ENCODE results near the gene DUSP3.
"Not testable (repeated sequence)": the region's sequence is repeated elsewhere in the genome, so short reads cannot be mapped to it uniquely, and the experiment has no call there.

DUSP3 gene

GRCh38 chr17:43812396-43813265 lies 33.9 kb upstream of the DUSP3 start:
- Mint-ChIP-seq H3K4me1 (no peaks in the 10 kb centered on the region), H3K36me3 (no peaks in the 10 kb centered on the region), H3K27ac (no peak overlapping the region), H3K9me3 (no peaks in the 10 kb centered on the region), H3K27me3 (peaks cover 29% of the 10 kb centered on the region), H3K4me3 (no peak overlapping the region)
- no peak for DNase-seq
- CTCF ChIA-PET, result no interaction called here

DNA sequence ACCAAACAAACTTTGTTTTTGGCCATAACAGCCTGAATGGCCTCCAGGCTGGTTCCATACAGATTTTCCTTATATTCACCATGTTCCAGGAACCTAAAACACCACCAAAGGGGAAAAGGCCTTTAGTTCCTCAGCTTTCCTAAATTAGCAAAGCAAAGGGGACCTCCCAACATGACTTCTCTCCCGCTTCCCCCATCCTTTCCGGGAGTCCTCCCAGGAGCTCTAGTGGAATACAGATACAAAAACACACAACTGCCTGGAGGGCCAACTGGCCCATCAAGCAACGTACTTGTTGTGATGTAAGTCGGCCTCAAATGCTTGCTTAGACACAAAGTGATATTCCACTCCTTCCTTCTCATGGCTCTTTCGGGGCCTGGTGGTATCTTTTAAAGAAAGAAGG lies 32.0 kb upstream of the DUSP3 start:
- CTCF ChIA-PET, result interaction anchor here (1.5 kb wide), 1 partner anchor 35 kb away, joined by 4 read pairs; no protein-coding TSS in a partner anchor
- no peak overlapping the region for H3K4me3 Mint-ChIP-seq
- H3K9me3 Mint-ChIP-seq, result no peaks in the 10 kb centered on the region
- H3K27me3 Mint-ChIP-seq, result peaks cover 33% of the 10 kb centered on the region
- no peaks in the 10 kb centered on the region for H3K36me3 Mint-ChIP-seq
- H3K27ac Mint-ChIP-seq, result no peak overlapping the region
- no peaks in the 10 kb centered on the region for H3K4me1 Mint-ChIP-seq
- no peak for DNase-seq

- no peak overlapping the region for H3K4me3 Mint-ChIP-seq
- H3K27ac Mint-ChIP-seq, result no peak overlapping the region
- CTCF ChIA-PET, result interaction anchor here (1.5 kb wide), 1 partner anchor 36 kb away, joined by 4 read pairs; no protein-coding TSS in a partner anchor
Observed at GRCh38 chr17:43810226-43810715, 31.5 kb upstream of the DUSP3 start.

DNA sequence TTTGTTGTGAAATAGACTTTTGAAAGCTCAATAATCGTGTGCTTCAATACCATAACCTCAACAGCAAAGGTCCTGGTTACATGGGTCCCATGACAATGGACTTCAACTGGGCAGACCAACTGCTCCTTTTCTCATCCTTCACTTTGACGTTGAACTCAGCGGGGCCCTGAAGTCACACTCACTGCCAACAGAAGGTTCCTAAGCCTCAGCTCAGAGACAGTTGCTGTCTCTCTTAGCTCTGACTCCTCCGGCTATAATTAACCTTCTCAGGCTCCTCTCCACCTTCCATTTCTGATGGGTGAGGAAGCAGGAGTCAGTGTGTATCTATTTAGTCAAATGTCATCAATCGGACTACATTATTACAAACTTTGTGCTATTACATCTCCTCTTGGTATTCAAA lies 30.3 kb upstream of the DUSP3 start:
- Mint-ChIP-seq H3K27ac (no peak overlapping the region), H3K4me1 (no peaks in the 10 kb centered on the region), H3K9me3 (no peaks in the 10 kb centered on the region), H3K27me3 (peaks cover 40% of the 10 kb centered on the region), H3K36me3 (no peaks in the 10 kb centered on the region), H3K4me3 (no peak overlapping the region)
- CTCF ChIA-PET, result interaction anchor here (1.1 kb wide), 1 partner anchor 37 kb away, joined by 3 read pairs; no protein-coding TSS in a partner anchor
- no peak for DNase-seq

More at GRCh38 chr17:43810226-43810715, 31.5 kb upstream of the DUSP3 start:
- no peaks in the 10 kb centered on the region for H3K4me1 Mint-ChIP-seq
- H3K27me3 Mint-ChIP-seq, result peaks cover 33% of the 10 kb centered on the region
- no peaks in the 10 kb centered on the region for H3K36me3 Mint-ChIP-seq
- no peaks in the 10 kb centered on the region for H3K9me3 Mint-ChIP-seq
- no peak for DNase-seq

- CTCF ChIA-PET, result interaction anchor here (0.7 to 1.1 kb wide), 2 partner anchors 38 kb away, joined by 3 read pairs; partner anchors contain the start of gene CD300LG
- peaks cover 38% of the 10 kb centered on the region for H3K27me3 Mint-ChIP-seq
- H3K9me3 Mint-ChIP-seq, result no peaks in the 10 kb centered on the region
- no peaks in the 10 kb centered on the region for H3K36me3 Mint-ChIP-seq
- no peak for DNase-seq
- H3K27ac Mint-ChIP-seq, result no peak overlapping the region
- no peak overlapping the region for H3K4me3 Mint-ChIP-seq
- H3K4me1 Mint-ChIP-seq, result no peaks in the 10 kb centered on the region
Observed at GRCh38 chr17:43808076-43808475, 29.3 kb upstream of the DUSP3 start.

- CTCF ChIA-PET, result no interaction called here
- no peak overlapping the region for H3K27ac Mint-ChIP-seq
- peaks cover 30% of the 10 kb centered on the region for H3K27me3 Mint-ChIP-seq
- no peak overlapping the region for H3K4me3 Mint-ChIP-seq
- H3K4me1 Mint-ChIP-seq, result no peaks in the 10 kb centered on the region
- H3K9me3 Mint-ChIP-seq, result no peaks in the 10 kb centered on the region
- no peaks in the 10 kb centered on the region for H3K36me3 Mint-ChIP-seq
- no peak for DNase-seq
Observed at GRCh38 chr17:43805117-43805516, 26.3 kb upstream of the DUSP3 start.

GRCh38 chr17:43803758-43804157 lies 25.0 kb upstream of the DUSP3 start:
- Mint-ChIP-seq H3K27ac (no peak overlapping the region), H3K4me3 (no peak overlapping the region), H3K27me3 (peaks cover 30% of the 10 kb centered on the region), H3K4me1 (no peaks in the 10 kb centered on the region), H3K36me3 (no peaks in the 10 kb centered on the region), H3K9me3 (no peaks in the 10 kb centered on the region)
- no peak for DNase-seq
- CTCF ChIA-PET, result interaction anchor here (0.9 kb wide), 1 partner anchor 43 kb away, joined by 3 read pairs; no protein-coding TSS in a partner anchor

- CTCF ChIA-PET, result no interaction called here
- Mint-ChIP-seq H3K9me3 (no peaks in the 10 kb centered on the region), H3K4me3 (no peak overlapping the region), H3K4me1 (no peaks in the 10 kb centered on the region), H3K27ac (no peak overlapping the region), H3K36me3 (no peaks in the 10 kb centered on the region), H3K27me3 (peaks cover 44% of the 10 kb centered on the region)
- no peak for DNase-seq
Observed at GRCh38 chr17:43801844-43802243, 23.1 kb upstream of the DUSP3 start.

DNA sequence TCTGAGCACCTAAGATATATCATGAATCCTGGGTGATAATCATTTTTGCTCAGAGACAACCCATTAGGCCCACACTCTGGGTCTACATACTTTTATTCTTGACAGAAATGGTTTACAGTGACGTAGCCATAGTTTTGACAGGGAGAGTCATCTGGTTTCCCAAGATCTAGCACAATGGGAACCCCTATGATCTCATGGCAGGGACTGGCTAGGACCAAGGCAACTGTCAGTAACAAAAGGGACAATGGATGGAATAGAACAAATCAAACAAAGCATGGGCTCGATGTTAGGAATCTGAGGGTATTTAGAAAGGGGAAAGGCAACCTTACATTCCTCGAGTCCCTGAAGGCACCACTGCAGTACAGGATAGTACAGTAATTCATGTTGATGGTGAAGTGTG lies 22.0 kb upstream of the DUSP3 start:
- H3K9me3 Mint-ChIP-seq, result no peaks in the 10 kb centered on the region
- no peaks in the 10 kb centered on the region for H3K36me3 Mint-ChIP-seq
- H3K4me1 Mint-ChIP-seq, result no peaks in the 10 kb centered on the region
- H3K27me3 Mint-ChIP-seq, result peaks cover 45% of the 10 kb centered on the region
- no peak for DNase-seq
- no peak overlapping the region for H3K4me3 Mint-ChIP-seq
- H3K27ac Mint-ChIP-seq, result no peak overlapping the region
- CTCF ChIA-PET, result no interaction called here

- CTCF ChIA-PET, result no interaction called here
- no peaks in the 10 kb centered on the region for H3K36me3 Mint-ChIP-seq
- H3K4me1 Mint-ChIP-seq, result no peaks in the 10 kb centered on the region
- peaks cover 44% of the 10 kb centered on the region for H3K27me3 Mint-ChIP-seq
- H3K27ac Mint-ChIP-seq, result no peak overlapping the region
- no peak overlapping the region for H3K4me3 Mint-ChIP-seq
- no peak for DNase-seq
- no peaks in the 10 kb centered on the region for H3K9me3 Mint-ChIP-seq
Observed at GRCh38 chr17:43799047-43799446, 20.3 kb upstream of the DUSP3 start.

- H3K9me3 Mint-ChIP-seq, H3K4me1 Mint-ChIP-seq, H3K27ac Mint-ChIP-seq, CTCF ChIA-PET, DNase-seq, H3K4me3 Mint-ChIP-seq, H3K36me3 Mint-ChIP-seq: not testable (repeated sequence)
- H3K27me3 Mint-ChIP-seq, result peaks cover 36% of the 10 kb centered on the region
Observed at GRCh38 chr17:43798024-43798423, 19.2 kb upstream of the DUSP3 start.

DNA sequence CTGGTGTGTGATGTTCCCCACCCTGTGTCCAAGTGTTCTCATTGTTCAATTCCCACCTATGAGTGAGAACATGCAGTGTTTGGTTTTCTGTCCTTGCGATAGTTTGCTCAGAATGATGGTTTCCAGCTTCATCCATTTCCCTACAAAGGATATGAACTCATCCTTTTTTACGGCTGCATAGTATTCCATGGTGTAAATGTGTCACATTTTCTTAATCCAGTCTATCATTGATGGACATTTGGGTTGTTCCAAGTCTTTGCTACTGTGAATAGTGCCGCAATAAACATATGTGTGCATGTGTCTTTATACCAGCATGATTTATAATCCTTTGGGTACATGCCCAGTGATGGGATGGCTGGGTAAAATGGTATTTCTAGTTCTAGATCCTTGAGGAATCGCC lies 13.9 kb upstream of the DUSP3 start:
- H3K4me1 Mint-ChIP-seq, H3K4me3 Mint-ChIP-seq, H3K27ac Mint-ChIP-seq, H3K9me3 Mint-ChIP-seq, H3K36me3 Mint-ChIP-seq, DNase-seq, CTCF ChIA-PET: not testable (repeated sequence)
- H3K27me3 Mint-ChIP-seq, result peaks cover 23% of the 10 kb centered on the region

DNA sequence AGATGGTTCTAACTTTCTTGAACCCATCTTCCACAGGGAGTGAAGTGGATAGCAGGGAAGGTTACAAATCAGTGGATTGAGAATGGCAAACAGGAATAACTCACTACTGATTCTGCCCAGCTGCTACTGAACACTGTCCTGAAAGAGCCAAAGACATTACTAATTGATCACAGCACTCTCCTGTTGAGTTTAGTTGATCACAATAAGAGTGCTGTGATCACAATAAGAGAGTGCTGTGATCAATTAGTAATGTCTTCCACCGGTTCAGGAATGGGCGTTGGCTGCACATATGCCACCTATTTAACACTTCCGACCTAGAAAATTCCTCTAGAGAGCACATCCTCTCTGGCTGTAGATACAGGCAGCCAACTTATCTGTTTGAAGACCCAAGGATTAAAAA lies 12.8 kb upstream of the DUSP3 start:
- Mint-ChIP-seq H3K4me3 (no peak overlapping the region), H3K4me1 (peaks cover 2% of the 10 kb centered on the region), H3K36me3 (no peaks in the 10 kb centered on the region), H3K27ac (no peak overlapping the region), H3K9me3 (no peaks in the 10 kb centered on the region), H3K27me3 (peaks cover 14% of the 10 kb centered on the region)
- no peak for DNase-seq
- CTCF ChIA-PET, result no interaction called here

- no peak overlapping the region for H3K4me3 Mint-ChIP-seq
- H3K36me3 Mint-ChIP-seq, result no peaks in the 10 kb centered on the region
- CTCF ChIA-PET, result interaction anchor here (0.6 kb wide), 1 partner anchor 215 kb away, joined by 4 read pairs; no protein-coding TSS in a partner anchor
- H3K27me3 Mint-ChIP-seq, result peaks cover 13% of the 10 kb centered on the region
- DNase-seq, result no peak
- no peak overlapping the region for H3K27ac Mint-ChIP-seq
- no peaks in the 10 kb centered on the region for H3K9me3 Mint-ChIP-seq
- H3K4me1 Mint-ChIP-seq, result peaks cover 2% of the 10 kb centered on the region
Observed at GRCh38 chr17:43790311-43790940, 11.6 kb upstream of the DUSP3 start.
